Effector CD8-positive, alpha-beta T cell (primary cell): ENCODE measurements around the gene MAPKAP1.

Experiments used
- DNase-seq: peaks from one replicate; lab custom pipeline; 2025; lab: John Stamatoyannopoulos, UW

The MAPKAP1 gene

GRCh38 chr9:125513668-125514413 lies 193.2 kb downstream of the MAPKAP1 start:
- DNase-seq: no peak

- no peak for DNase-seq
Measured at GRCh38 chr9:125513303-125513667, 193.7 kb downstream of the MAPKAP1 start.

GRCh38 chr9:125511789-125512660 lies 195.0 kb downstream of the MAPKAP1 start:
- no peak for DNase-seq

- DNase-seq: no peak
Measured at GRCh38 chr9:125510980-125511379, 196.0 kb downstream of the MAPKAP1 start.

- no peak for DNase-seq
Measured at GRCh38 chr9:125509476-125509875, 197.5 kb downstream of the MAPKAP1 start.

GRCh38 chr9:125508249-125508648 lies 198.8 kb downstream of the MAPKAP1 start:
- DNase-seq: no peak

GRCh38 chr9:125507226-125507625 lies 199.8 kb downstream of the MAPKAP1 start:
- DNase-seq: no peak

GRCh38 chr9:125505988-125506438 lies 201.0 kb downstream of the MAPKAP1 start:
- no peak for DNase-seq

GRCh38 chr9:125504616-125505015 lies 202.4 kb downstream of the MAPKAP1 start:
- no peak for DNase-seq

- DNase-seq: no peak
Measured at GRCh38 chr9:125497906-125498305, 209.1 kb downstream of the MAPKAP1 start.

- no peak for DNase-seq
Measured at GRCh38 chr9:125497478-125497877, 209.5 kb downstream of the MAPKAP1 start.

- DNase-seq: no peak
Measured at GRCh38 chr9:125496313-125496834, 210.6 kb downstream of the MAPKAP1 start.

GRCh38 chr9:125495172-125496119 lies 211.6 kb downstream of the MAPKAP1 start:
- no peak for DNase-seq

GRCh38 chr9:125494653-125494915 lies 212.4 kb downstream of the MAPKAP1 start:
- DNase-seq: no peak

GRCh38 chr9:125493881-125494652 lies 212.9 kb downstream of the MAPKAP1 start:
- no peak for DNase-seq

GRCh38 chr9:125493384-125493783 lies 213.6 kb downstream of the MAPKAP1 start:
- DNase-seq: no peak

GRCh38 chr9:125492719-125493118 lies 214.3 kb downstream of the MAPKAP1 start:
- DNase-seq: no peak

GRCh38 chr9:125487842-125488241 lies 219.2 kb downstream of the MAPKAP1 start:
- DNase-seq: no peak

- DNase-seq: no peak
Measured at GRCh38 chr9:125486576-125486975, 220.4 kb downstream of the MAPKAP1 start.

- DNase-seq: no peak
Measured at GRCh38 chr9:125486152-125486508, 220.9 kb downstream of the MAPKAP1 start.

- no peak for DNase-seq
Measured at GRCh38 chr9:125485471-125486151, 221.4 kb downstream of the MAPKAP1 start.
